ENCODE results near the gene EFHD1. TPM values are rescaled to one million over a fixed set of nuclear protein-coding genes. Genes with fewer than 3 reads are reported as not detected.

Gene EFHD1
- total RNA-seq, result 10 to 100 TPM in 3 of 4 donors, 1 to 10 TPM in 1; 9.6 to 44.1 (median 18.1) TPM

DNA sequence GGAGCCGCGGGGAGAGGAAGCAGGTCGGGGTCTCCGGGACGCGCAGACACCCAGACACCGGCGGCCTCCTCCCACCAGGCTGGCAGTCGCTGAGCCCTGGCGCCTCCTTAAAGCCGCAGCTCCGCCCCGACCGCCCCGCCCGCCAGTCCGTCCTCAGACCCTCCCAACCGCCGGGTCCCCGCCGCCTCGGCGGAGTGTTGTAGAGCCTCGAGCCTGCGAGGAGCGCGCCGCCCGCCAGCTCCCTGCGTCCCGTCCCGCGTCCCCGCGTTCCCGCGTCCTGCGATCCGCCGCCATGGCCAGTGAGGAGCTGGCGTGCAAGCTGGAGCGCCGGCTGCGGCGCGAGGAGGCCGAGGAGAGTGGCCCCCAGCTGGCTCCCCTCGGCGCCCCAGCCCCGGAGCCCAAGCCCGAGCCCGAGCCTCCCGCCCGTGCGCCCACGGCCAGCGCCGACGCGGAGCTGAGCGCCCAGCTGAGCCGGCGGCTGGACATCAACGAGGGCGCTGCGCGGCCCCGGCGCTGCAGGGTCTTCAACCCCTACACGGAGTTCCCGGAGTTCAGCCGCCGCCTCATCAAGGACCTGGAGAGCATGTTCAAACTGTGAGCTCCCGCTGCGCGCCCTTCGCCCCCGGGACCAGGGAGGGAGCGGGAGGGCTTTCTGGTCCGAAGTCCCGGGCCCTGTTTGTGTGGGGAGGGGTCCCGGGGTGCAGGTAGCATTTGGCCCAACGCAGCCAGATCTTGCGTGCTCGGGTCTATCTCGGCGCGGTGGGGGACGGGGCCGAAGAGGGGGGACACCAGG lies at the start of gene EFHD1:
EFHD1 (plus strand) TSS at position 192 of the 793 bp plus-strand sequence; CDS start at position 293, 101 bp downstream.
- TF ChIP-seq, protein P1, sequence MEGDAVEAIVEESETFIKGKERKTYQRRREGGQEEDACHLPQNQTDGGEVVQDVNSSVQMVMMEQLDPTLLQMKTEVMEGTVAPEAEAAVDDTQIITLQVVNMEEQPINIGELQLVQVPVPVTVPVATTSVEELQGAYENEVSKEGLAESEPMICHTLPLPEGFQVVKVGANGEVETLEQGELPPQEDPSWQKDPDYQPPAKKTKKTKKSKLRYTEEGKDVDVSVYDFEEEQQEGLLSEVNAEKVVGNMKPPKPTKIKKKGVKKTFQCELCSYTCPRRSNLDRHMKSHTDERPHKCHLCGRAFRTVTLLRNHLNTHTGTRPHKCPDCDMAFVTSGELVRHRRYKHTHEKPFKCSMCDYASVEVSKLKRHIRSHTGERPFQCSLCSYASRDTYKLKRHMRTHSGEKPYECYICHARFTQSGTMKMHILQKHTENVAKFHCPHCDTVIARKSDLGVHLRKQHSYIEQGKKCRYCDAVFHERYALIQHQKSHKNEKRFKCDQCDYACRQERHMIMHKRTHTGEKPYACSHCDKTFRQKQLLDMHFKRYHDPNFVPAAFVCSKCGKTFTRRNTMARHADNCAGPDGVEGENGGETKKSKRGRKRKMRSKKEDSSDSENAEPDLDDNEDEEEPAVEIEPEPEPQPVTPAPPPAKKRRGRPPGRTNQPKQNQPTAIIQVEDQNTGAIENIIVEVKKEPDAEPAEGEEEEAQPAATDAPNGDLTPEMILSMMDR (IDR thresholded peaks at IDR 0.05), result no peak
- ATAC-seq (ENCODE audit: low FRiP score) (peak; percentile 90), DNase-seq (ENCODE audit: low spot score) (peak; percentile 25)

DNA sequence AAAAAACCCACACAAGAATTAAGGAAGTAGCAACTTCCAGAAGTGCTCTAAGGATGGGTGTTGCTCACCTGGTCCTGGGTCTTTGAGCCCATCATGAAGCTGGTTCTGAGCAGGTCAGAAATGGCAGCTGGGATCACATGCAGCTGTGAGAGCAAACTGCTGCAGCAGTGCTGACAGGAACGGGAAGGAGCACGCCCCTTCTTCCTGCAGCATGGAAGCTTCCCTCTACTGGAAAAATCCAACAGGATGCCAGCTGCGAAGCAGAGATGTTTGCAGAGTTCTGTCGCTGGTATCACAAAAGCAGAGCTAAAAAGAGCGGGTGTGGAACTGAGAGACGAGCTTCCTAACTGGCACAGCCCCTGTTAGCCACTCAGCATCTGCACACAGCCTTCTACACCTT lies 49.2 kb upstream of the EFHD1 start:
- ATAC-seq (ENCODE audit: low FRiP score) (no peak), DNase-seq (ENCODE audit: low spot score) (no peak)
- TF ChIP-seq, protein P1 (IDR thresholded peaks at IDR 0.05), result no peak

GRCh38 chr2:232586943-232587505 lies 46.4 kb upstream of the EFHD1 start:
- DNase-seq (ENCODE audit: low spot score), result no peak
- TF ChIP-seq, protein P1 (IDR thresholded peaks at IDR 0.05), result no peak
- no peak for ATAC-seq (ENCODE audit: low FRiP score)

GRCh38 chr2:232587512-232587911 lies 45.9 kb upstream of the EFHD1 start:
- DNase-seq (ENCODE audit: low spot score) (no peak), ATAC-seq (ENCODE audit: low FRiP score) (no peak)
- TF ChIP-seq, protein P1 (IDR thresholded peaks at IDR 0.05), result no peak

DNA sequence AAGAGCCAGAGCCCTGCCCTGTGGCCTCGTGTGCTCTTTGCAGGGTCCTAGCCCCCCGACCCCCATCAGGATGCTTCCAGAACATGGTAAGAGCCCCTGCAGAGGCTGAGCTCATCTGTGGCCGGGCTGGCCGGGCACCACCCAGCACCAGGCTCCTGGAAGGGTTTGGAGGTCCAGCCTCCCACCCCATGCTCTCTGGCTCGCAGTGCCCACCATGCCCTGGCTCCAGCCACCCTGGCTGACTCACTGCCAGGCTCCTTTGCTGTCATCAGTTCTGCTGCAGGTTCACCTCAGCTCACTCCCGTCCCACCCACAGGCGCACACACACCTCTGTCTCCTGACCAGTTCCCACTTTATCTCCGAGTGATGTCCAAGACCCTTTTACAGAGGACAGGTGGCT lies 45.4 kb upstream of the EFHD1 start:
- DNase-seq (ENCODE audit: low spot score), result no peak
- TF ChIP-seq, protein P1 (IDR thresholded peaks at IDR 0.05), result no peak
- no peak for ATAC-seq (ENCODE audit: low FRiP score)

DNA sequence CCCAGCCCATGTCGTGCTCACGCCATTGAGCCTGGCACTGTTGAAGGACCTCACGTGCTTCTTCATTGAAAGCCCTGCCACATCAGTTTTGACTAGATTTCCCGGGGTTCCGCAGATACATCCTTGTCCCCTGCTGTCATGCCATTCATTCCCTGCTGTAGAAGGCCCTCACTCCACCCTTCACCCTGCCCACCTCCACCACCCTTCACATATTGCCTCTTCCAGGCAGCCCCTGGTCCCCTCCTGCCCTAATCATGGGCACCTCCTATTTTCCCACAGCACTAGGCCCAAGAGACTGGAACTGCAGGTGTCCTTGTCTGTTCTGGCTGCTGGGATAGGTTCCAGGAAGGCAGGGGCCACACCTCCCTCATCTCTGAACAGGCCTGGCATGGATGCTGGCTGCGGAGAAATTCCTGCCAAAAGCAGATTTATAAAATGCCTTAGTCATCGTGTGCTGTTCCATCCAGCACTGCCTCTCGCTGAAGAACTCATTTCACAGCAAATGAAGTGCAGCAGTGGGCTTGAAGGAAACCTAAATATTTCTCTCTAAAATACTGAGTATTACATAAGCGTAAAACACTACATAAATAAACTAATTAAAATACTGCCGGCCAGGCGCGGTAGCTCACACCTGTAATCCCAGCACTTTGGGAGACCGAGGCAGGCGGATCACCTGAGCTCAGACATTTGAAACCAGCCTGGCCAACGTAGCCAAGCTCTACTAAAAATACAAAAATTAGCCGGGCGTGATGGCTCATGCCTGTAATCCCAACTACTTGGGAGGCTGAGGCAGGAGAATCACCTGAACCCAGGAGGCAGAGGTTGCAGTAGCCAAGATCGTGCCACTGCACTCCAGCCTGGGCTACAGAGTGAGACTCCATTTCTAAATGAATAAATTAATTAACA lies 44.5 kb upstream of the EFHD1 start:
- TF ChIP-seq, protein P1 (IDR thresholded peaks at IDR 0.05), result no peak
- ATAC-seq (ENCODE audit: low FRiP score) (peak; percentile 84), DNase-seq (ENCODE audit: low spot score) (no peak)

All from omental fat pad (tissue), 4 donors.